A673 (cell line): ENCODE data around the gene MICALL1. TPM values are rescaled to one million over a fixed set of nuclear protein-coding genes. Genes with fewer than 3 reads are reported as not detected.

Experiments
- BruUV-seq: library from RNA; stranded (reverse); fragments of 400-500 nt; replicated peaks from 2 replicates; lab custom pipeline; 2021; lab: Mats Ljungman, UMichigan
- CTCF ChIA-PET: fragments of 300-600 bp; sonication (Branson Sonifier 250); formaldehyde crosslinking; loops from one replicate; lab custom pipeline; 2022; ENCODE audit warnings: antibody characterized with exemption; lab: Charles Lee
- POLR2A ChIA-PET: fragments of 300-600 bp; sonication (Branson Sonifier 250); formaldehyde crosslinking; loops from one replicate; lab custom pipeline; 2022; ENCODE audit warnings: antibody characterized with exemption; ENCODE audit not compliant: low non-redundant PET; lab: Charles Lee
- DNase-seq: peaks from one replicate; pipeline ENCODE4 v3.0.0-alpha.2; 2015; ENCODE audit warnings: low spot score
- H3K27ac ChIP-seq: fragments of 200-600 bp; sonication (generic); 2 replicates; pipeline ENCODE4 v1.5.1; 2016; ENCODE audit warnings: mixed run types, low read depth, mild to moderate bottlenecking, mixed read lengths, antibody characterized with exemption, low read length; ENCODE audit not compliant: poor library complexity, severe bottlenecking
- H3K27me3 ChIP-seq: fragments of 200-600 bp; sonication (generic); replicated peaks from 2 replicates; pipeline ENCODE4 v1.6.1; 2017; ENCODE audit warnings: mixed run types, low read depth, mild to moderate bottlenecking, mixed read lengths, antibody characterized with exemption, low read length; ENCODE audit not compliant: insufficient read depth, poor library complexity
- H3K36me3 ChIP-seq: fragments of 200-600 bp; sonication (generic); 2 replicates; pipeline ENCODE4 v1.6.1; 2016; ENCODE audit warnings: mixed run types, mild to moderate bottlenecking, mixed read lengths, antibody characterized with exemption, low read length; ENCODE audit not compliant: insufficient read depth, poor library complexity, severe bottlenecking
- H3K4me1 ChIP-seq: fragments of 200-600 bp; sonication (generic); 2 replicates; pipeline ENCODE4 v1.6.1; 2017; ENCODE audit warnings: mixed run types, mild to moderate bottlenecking, mixed read lengths, antibody characterized with exemption, low read length; ENCODE audit not compliant: insufficient read depth, poor library complexity, severe bottlenecking
- H3K4me3 ChIP-seq: fragments of 200-600 bp; sonication (generic); 2 replicates; pipeline ENCODE4 v1.5.1; 2016; ENCODE audit warnings: low read depth, mixed run types, mild to moderate bottlenecking, mixed read lengths, low read length; ENCODE audit not compliant: poor library complexity, severe bottlenecking
- H3K9me3 ChIP-seq: fragments of 200-600 bp; sonication (generic); 2 replicates; pipeline ENCODE4 v1.6.1; 2016; ENCODE audit warnings: mixed run types, low read depth, mild to moderate bottlenecking, mixed read lengths, antibody characterized with exemption, low read length; ENCODE audit not compliant: poor library complexity, severe bottlenecking
- CTCF ChIP-seq: fragments of 300-800, 200-600 bp; sonication (generic); conservative IDR thresholded peaks from 2 replicates; pipeline ENCODE4 v1.5.1; 2017; ENCODE audit warnings: low read depth, mild to moderate bottlenecking, antibody characterized with exemption, low read length, moderate library complexity, mixed read lengths
- EZH2 ChIP-seq: fragments of 200-600 bp; sonication (generic); IDR thresholded peaks from 2 replicates; pipeline ENCODE4 v1.6.1; 2017; ENCODE audit warnings: borderline replicate concordance, low read depth, mild to moderate bottlenecking, mixed read lengths, antibody characterized with exemption, low read length; ENCODE audit not compliant: poor library complexity, severe bottlenecking
- intact Hi-C: fragments of 100-400 bp; cut with micrococcal nuclease; formaldehyde crosslinking; loops from one replicate; pipeline ENCODE4 v1.10.0; 2022; ENCODE audit not compliant: unreplicated experiment
- total RNA-seq: library from RNA; stranded (reverse); gene quantifications from 2 replicates; pipeline ENCODE4 v1.2.3, GENCODE V29; 2021

The MICALL1 gene
- total RNA-seq, 1 experiment from 2014 or later: 33.0 TPM

- BruUV-seq: TSS peak; percentile 17
- intact Hi-C loops: no loop called here
Observed at GRCh38 chr22:37891926-37892325, 14.2 kb upstream of the MICALL1 start.

GRCh38 chr22:37892566-37893335 is 13.3 kb upstream of the MICALL1 start:
- H3K27ac ChIP-seq: no peak overlapping the region
- no peak for DNase-seq
- H3K36me3 ChIP-seq: peaks cover 23% of the 10 kb centered on the region
- TF ChIP-seq EZH2: no peak
- CTCF ChIA-PET: interaction anchor here (0.9 kb wide), 1 partner anchor 286 kb away, joined by 3 read pairs; no protein-coding TSS in a partner anchor
- intact Hi-C loops: no loop called here
- POLR2A ChIA-PET: no interaction called here
- H3K9me3 ChIP-seq: no peaks in the 10 kb centered on the region
- no peaks in the 10 kb centered on the region for H3K27me3 ChIP-seq
- no peaks in the 10 kb centered on the region for H3K4me1 ChIP-seq
- BruUV-seq: no TSS peak
- H3K4me3 ChIP-seq: no peak overlapping the region

More at GRCh38 chr22:37891926-37892325, 14.2 kb upstream of the MICALL1 start:
- Histone ChIP-seq H3K9me3 (no peaks in the 10 kb centered on the region), H3K4me3 (no peak overlapping the region), H3K27me3 (no peaks in the 10 kb centered on the region), H3K36me3 (peaks cover 30% of the 10 kb centered on the region), H3K27ac (no peak overlapping the region), H3K4me1 (no peaks in the 10 kb centered on the region)
- ChIA-PET POLR2A (no interaction called here), CTCF (interaction anchor here (0.9 kb wide), 1 partner anchor 285 kb away, joined by 3 read pairs; no protein-coding TSS in a partner anchor)
- no peak for DNase-seq
- TF ChIP-seq EZH2: no peak
- TF ChIP-seq CTCF: no peak

- Histone ChIP-seq H3K4me1 (no peaks in the 10 kb centered on the region), H3K27me3 (no peaks in the 10 kb centered on the region), H3K36me3 (peaks cover 15% of the 10 kb centered on the region), H3K27ac (no peak overlapping the region), H3K4me3 (no peak overlapping the region), H3K9me3 (no peaks in the 10 kb centered on the region)
- TF ChIP-seq CTCF (no peak), EZH2 (no peak)
- POLR2A ChIA-PET: no interaction called here
- BruUV-seq: no TSS peak
- intact Hi-C loops: no loop called here
- DNase-seq: no peak
- CTCF ChIA-PET: interaction anchor here (0.6 kb wide), 1 partner anchor 77 kb away, joined by 12 read pairs; no protein-coding TSS in a partner anchor
Observed at GRCh38 chr22:37893583-37893983, 12.5 kb upstream of the MICALL1 start.
